ENCODE results near the gene PPP6R1. TPM values are rescaled to one million over a fixed set of nuclear protein-coding genes. Genes with fewer than 3 reads are reported as not detected.

PPP6R1 gene
- total and polyA plus RNA-seq, 2 of the 13 experiments (the other 11 are each of a cell fraction or from before 2014, with no cell fraction given) = 25.8 to 54.0 TPM

DNA sequence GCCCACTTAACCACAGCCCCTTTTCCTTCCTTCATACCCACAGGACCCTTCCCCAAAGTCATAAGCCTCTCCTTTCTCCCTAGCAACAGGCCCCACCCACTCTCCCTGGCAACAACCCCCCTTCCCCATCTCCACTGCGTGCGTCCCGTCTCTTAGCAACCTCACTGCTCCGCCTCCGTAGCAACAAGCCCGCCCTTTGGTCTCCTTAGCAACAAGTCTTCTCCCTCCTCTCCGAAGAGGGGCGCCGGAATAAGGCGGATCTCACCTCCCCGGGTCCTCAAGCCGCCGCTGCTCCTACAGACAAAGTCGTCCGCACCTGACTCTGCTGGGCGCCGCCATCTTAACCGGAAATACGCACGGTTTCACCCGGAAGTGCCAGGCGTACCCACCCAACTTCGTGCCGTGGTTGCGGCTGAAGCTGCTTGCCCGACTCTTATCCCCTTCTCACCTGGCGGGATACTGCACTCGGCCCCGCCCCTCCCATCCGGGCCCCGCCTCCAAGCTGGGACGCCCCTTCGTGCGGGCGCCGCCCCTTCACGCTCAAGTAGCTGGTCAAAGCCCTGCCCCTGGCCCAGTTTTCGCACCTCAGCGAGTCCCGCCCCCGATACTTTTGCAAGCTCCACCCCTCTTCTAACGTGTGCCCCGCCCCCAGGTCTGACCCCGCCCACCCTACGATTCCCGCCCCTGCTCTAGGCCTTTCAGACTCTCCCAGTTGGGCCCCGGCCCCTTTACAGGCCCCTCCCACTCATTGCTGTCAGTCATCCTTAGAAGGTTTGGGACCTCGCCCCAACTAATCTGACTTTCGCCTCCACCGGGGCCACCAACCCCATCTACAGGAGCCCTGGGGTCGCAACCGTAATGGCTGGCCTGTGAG is 21.2 kb upstream of the PPP6R1 start, which contains the start of gene HSPBP1 (continued):
- no peak for TF ChIP-seq BCLAF1 (IDR thresholded peaks at IDR 0.05)
- no peak for TF ChIP-seq NR2F2 (IDR thresholded peaks at IDR 0.05; ENCODE audit: borderline replicate concordance, low read depth)
- no peak for TF ChIP-seq ZNF619 (CRISPR knock-in tag; IDR thresholded peaks at IDR 0.05)
- no peak for TF ChIP-seq MED8 (CRISPR knock-in tag; IDR thresholded peaks at IDR 0.05; ENCODE audit: insufficient replicate concordance)
- no peak for TF ChIP-seq ATRX (CRISPR knock-in tag; IDR thresholded peaks at IDR 0.05; ENCODE audit: borderline replicate concordance)
- TF ChIP-seq RAD51 (IDR thresholded peaks at IDR 0.05; ENCODE audit: borderline replicate concordance) = no peak
- TF ChIP-seq BRF2 (CRISPR knock-in tag; IDR thresholded peaks at IDR 0.05) = no peak
- 0 out of 2 replicates have a peak, but pooled peaks have one; percentile 43 for TF ChIP-seq RXRB (CRISPR knock-in tag; IDR thresholded peaks at IDR 0.05; ENCODE audit: borderline replicate concordance)
- TF ChIP-seq ZNF343 (CRISPR knock-in tag; IDR thresholded peaks at IDR 0.05) = no peak
- TF ChIP-seq ZBTB7A (CRISPR knock-in tag; IDR thresholded peaks at IDR 0.05) = 0 out of 2 replicates have a peak, but pooled peaks have one; percentile 50
- TF ChIP-seq HNF1B (CRISPR knock-in tag; IDR thresholded peaks at IDR 0.05) = no peak
- no peak for TF ChIP-seq HHEX (CRISPR knock-in tag; IDR thresholded peaks at IDR 0.05)
- TF ChIP-seq E2F5 (CRISPR knock-in tag; conservative IDR thresholded peaks at IDR 0.05) = 0 out of 2 replicates have a peak, but pooled peaks have one; percentile 63
- TF ChIP-seq HOXA3 (CRISPR knock-in tag; IDR thresholded peaks at IDR 0.05) = peak; percentile 83; the same call in 1 of the 2 replicates
- no peak for TF ChIP-seq FIP1L1 (IDR thresholded peaks at IDR 0.05; ENCODE audit: borderline replicate concordance, insufficient read depth, low read depth, low read length)
- TF ChIP-seq ZNF207 (IDR thresholded peaks at IDR 0.05; ENCODE audit: borderline replicate concordance) = no peak
- TF ChIP-seq ZNF282 (IDR thresholded peaks at IDR 0.05; ENCODE audit: partially characterized antibody) = no peak
- TF ChIP-seq, protein P1, sequence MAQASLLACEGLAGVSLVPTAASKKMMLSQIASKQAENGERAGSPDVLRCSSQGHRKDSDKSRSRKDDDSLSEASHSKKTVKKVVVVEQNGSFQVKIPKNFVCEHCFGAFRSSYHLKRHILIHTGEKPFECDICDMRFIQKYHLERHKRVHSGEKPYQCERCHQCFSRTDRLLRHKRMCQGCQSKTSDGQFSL (CRISPR knock-in tag; IDR thresholded peaks at IDR 0.05) = no peak; the same call in 1 of the 2 replicates
- no peak for TF ChIP-seq ZNF224 (CRISPR knock-in tag; IDR thresholded peaks at IDR 0.05)
- TF ChIP-seq MAFF (IDR thresholded peaks at IDR 0.05; ENCODE audit: low read depth, low read length) = no peak
- TF ChIP-seq TOE1 (CRISPR knock-in tag; IDR thresholded peaks at IDR 0.05) = no peak
- no peak for TF ChIP-seq TMF1 (CRISPR knock-in tag; IDR thresholded peaks at IDR 0.05; ENCODE audit: low read depth)
- TF ChIP-seq, protein P2, sequence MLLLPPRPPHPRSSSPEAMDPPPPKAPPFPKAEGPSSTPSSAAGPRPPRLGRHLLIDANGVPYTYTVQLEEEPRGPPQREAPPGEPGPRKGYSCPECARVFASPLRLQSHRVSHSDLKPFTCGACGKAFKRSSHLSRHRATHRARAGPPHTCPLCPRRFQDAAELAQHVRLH (CRISPR knock-in tag; IDR thresholded peaks at IDR 0.05; ENCODE audit: borderline replicate concordance, low read depth) = 0 out of 2 replicates have a peak, but pooled peaks have one; percentile 30
